ENCODE results near the gene MED10.

The MED10 gene

DNA sequence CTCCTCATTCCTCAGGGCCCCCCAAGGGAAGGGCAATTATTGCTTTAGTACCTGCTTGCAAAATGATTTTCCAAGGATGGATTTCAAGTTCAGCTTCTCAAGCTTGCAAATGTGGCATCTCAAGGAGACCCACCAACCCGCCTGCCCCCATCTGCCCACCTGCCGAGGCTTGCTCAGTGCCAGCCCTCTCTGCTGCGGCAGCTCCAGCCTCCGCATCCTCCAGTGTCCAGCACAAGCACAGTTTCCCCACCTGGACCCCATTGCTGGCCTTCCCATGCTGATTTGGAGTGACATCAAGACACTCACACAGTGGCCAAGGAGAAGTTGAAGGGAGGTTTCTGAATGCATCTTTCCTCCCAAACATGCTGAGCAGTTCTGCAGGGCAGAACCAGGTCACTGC, 31.2 kb downstream of the MED10 start:
- no peak for DNase-seq (ENCODE audit: low read depth)
- no peak for TF ChIP-seq MYC (IDR thresholded peaks at IDR 0.05; ENCODE audit: low read depth, low read length)
- TF ChIP-seq MAX (IDR thresholded peaks at IDR 0.05; ENCODE audit: low read depth, low read length) = no peak
- TF ChIP-seq, protein P1, sequence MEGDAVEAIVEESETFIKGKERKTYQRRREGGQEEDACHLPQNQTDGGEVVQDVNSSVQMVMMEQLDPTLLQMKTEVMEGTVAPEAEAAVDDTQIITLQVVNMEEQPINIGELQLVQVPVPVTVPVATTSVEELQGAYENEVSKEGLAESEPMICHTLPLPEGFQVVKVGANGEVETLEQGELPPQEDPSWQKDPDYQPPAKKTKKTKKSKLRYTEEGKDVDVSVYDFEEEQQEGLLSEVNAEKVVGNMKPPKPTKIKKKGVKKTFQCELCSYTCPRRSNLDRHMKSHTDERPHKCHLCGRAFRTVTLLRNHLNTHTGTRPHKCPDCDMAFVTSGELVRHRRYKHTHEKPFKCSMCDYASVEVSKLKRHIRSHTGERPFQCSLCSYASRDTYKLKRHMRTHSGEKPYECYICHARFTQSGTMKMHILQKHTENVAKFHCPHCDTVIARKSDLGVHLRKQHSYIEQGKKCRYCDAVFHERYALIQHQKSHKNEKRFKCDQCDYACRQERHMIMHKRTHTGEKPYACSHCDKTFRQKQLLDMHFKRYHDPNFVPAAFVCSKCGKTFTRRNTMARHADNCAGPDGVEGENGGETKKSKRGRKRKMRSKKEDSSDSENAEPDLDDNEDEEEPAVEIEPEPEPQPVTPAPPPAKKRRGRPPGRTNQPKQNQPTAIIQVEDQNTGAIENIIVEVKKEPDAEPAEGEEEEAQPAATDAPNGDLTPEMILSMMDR (IDR thresholded peaks at IDR 0.05; ENCODE audit: low read depth, low read length) = no peak
- TF ChIP-seq POLR2A (IDR thresholded peaks at IDR 0.05; ENCODE audit: extremely low read depth, insufficient read length) = no peak

GRCh38 chr5:6344593-6344989, 33.8 kb downstream of the MED10 start:
- no peak for DNase-seq (ENCODE audit: low read depth)
- TF ChIP-seq MYC (IDR thresholded peaks at IDR 0.05; ENCODE audit: low read depth, low read length) = no peak
- TF ChIP-seq POLR2A (IDR thresholded peaks at IDR 0.05; ENCODE audit: extremely low read depth, insufficient read length) = no peak
- TF ChIP-seq MAX (IDR thresholded peaks at IDR 0.05; ENCODE audit: low read depth, low read length) = no peak
- TF ChIP-seq, protein P1 (IDR thresholded peaks at IDR 0.05; ENCODE audit: low read depth, low read length) = no peak
- no peak overlapping the region for H3K4me3 ChIP-seq (ENCODE audit: low read depth, low read length)

More for the DNA sequence above, 31.2 kb downstream of the MED10 start:
- no peak overlapping the region for H3K4me3 ChIP-seq (ENCODE audit: low read depth, low read length)

GRCh38 chr5:6343951-6344592, 34.3 kb downstream of the MED10 start:
- no peak for TF ChIP-seq MYC (IDR thresholded peaks at IDR 0.05; ENCODE audit: low read depth, low read length)
- no peak for TF ChIP-seq POLR2A (IDR thresholded peaks at IDR 0.05; ENCODE audit: extremely low read depth, insufficient read length)
- TF ChIP-seq, protein P1 (IDR thresholded peaks at IDR 0.05; ENCODE audit: low read depth, low read length) = no peak
- no peak for TF ChIP-seq MAX (IDR thresholded peaks at IDR 0.05; ENCODE audit: low read depth, low read length)
- DNase-seq (ENCODE audit: low read depth) = no peak
- no peak overlapping the region for H3K4me3 ChIP-seq (ENCODE audit: low read depth, low read length)

GRCh38 chr5:6342689-6343315, 35.5 kb downstream of the MED10 start:
- TF ChIP-seq POLR2A (IDR thresholded peaks at IDR 0.05; ENCODE audit: extremely low read depth, insufficient read length) (no peak), MYC (IDR thresholded peaks at IDR 0.05; ENCODE audit: low read depth, low read length) (no peak), MAX (IDR thresholded peaks at IDR 0.05; ENCODE audit: low read depth, low read length) (no peak)
- TF ChIP-seq, protein P1 (IDR thresholded peaks at IDR 0.05; ENCODE audit: low read depth, low read length) = no peak
- no peak for DNase-seq (ENCODE audit: low read depth)
- no peak overlapping the region for H3K4me3 ChIP-seq (ENCODE audit: low read depth, low read length)

DNA sequence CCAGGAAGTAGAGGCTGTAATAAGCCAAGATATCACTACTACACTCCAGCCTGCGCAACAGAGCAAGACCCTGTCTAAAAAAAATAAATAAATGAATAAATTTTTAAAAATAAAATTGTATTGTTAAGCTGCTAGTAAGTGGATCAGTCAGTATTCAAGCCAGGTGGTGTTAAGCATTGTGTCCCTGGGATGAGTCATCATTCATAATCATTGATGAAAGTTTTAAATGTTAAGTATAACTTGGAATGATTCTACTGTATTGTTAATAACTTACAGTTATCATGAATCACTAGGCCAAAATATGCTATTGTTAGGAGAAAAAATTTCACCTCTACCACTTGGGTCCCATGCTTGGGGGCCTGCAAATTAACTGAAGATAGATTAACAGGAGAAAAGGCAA, 38.2 kb downstream of the MED10 start:
- no peak for DNase-seq (ENCODE audit: low read depth)
- H3K4me3 ChIP-seq (ENCODE audit: low read depth, low read length) = no peak overlapping the region
- no peak for TF ChIP-seq MAX (IDR thresholded peaks at IDR 0.05; ENCODE audit: low read depth, low read length)
- TF ChIP-seq POLR2A (IDR thresholded peaks at IDR 0.05; ENCODE audit: extremely low read depth, insufficient read length) = no peak
- TF ChIP-seq, protein P1 (IDR thresholded peaks at IDR 0.05; ENCODE audit: low read depth, low read length) = no peak

All from NB4 (cell line).